IPS-20b (cell line): ENCODE data around the gene KCNJ5.
A peak's percentile ranks its signal among the peaks of the same experiment; 100 is the strongest.

Experiments used
- H3K27ac ChIP-seq: one replicate; pipeline ENCODE4 v1.5.1; 2013; ENCODE audit warnings: low read length
- H3K27me3 ChIP-seq: 2 replicates; pipeline ENCODE4 v1.6.1; 2013; ENCODE audit warnings: mild to moderate bottlenecking, low read length, inconsistent platforms; ENCODE audit not compliant: insufficient read depth
- H3K36me3 ChIP-seq: 2 replicates; pipeline ENCODE4 v1.6.1; 2013; ENCODE audit warnings: low read depth, mild to moderate bottlenecking, inconsistent platforms, low read length, moderate library complexity; ENCODE audit not compliant: insufficient read depth
- H3K4me1 ChIP-seq: 2 replicates; pipeline ENCODE4 v1.6.1; 2013; ENCODE audit warnings: mild to moderate bottlenecking, control low read depth, inconsistent platforms, low read length, moderate library complexity; ENCODE audit not compliant: insufficient read depth
- H3K4me3 ChIP-seq: 2 replicates; pipeline ENCODE4 v1.5.1; 2013; ENCODE audit warnings: mild to moderate bottlenecking, low read length, inconsistent platforms
- H3K9ac ChIP-seq: 2 replicates; pipeline ENCODE4 v1.6.1; 2013; ENCODE audit warnings: low read depth, mild to moderate bottlenecking, inconsistent platforms, low read length, moderate library complexity
- H3K9me3 ChIP-seq: 2 replicates; pipeline ENCODE4 v1.6.1; 2013; ENCODE audit warnings: mild to moderate bottlenecking, low read depth, low read length, inconsistent platforms; ENCODE audit not compliant: insufficient read depth

KCNJ5 gene

DNA sequence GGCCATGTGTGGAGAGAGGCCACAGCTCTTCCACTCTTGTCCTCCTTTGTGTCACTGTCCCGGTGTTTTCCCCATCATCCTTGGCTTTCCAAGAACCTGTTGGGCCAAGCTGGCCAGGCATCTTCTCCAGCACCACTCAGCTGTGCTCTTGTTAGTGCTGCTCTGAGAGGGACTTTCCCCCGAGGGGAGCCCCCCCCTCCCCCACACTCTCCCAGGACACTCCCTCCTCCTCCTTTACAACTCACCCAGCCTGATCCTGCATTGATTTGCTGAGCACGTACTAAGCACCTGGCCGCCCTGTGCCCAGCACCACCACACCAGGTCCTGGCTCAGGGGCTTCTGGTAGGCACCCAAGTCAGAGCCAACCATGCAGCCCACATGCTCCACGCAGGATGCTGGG lies 38.3 kb downstream of the KCNJ5 start:
- H3K36me3 ChIP-seq: no peaks in the 10 kb centered on the region
- H3K4me1 ChIP-seq: peaks cover 21% of the 10 kb centered on the region
- H3K9me3 ChIP-seq: no peaks in the 10 kb centered on the region
- H3K27me3 ChIP-seq: peaks cover 87% of the 10 kb centered on the region
- 0 out of 2 replicates have a peak overlapping the region, but pooled peaks have one; percentile 4 for H3K9ac ChIP-seq
- H3K4me3 ChIP-seq: no peak overlapping the region
- no peak overlapping the region for H3K27ac ChIP-seq

DNA sequence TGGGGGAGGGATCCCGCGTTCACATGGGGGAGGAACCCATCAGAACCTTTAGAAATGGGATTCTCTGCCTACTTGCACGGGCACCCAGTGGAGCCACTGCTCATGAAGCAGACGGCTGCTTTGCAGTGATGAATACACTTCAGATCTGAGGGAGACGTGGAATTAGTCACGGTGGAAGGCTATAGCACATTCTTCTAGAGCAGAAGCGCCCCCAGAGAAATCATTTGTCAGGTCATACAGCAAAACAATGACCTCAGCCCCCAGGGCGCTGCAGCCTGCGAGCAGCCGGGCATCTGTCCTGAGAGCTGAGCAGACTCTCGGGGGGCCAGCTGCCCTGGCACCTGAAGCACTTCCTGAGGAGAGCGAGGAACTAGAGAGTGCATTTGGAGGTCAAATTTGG lies 38.8 kb downstream of the KCNJ5 start:
- Histone ChIP-seq H3K4me3 (no peak overlapping the region), H3K9ac (0 out of 2 replicates have a peak overlapping the region, but pooled peaks have one; percentile 4), H3K27ac (no peak overlapping the region), H3K27me3 (peaks cover 87% of the 10 kb centered on the region), H3K4me1 (peaks cover 21% of the 10 kb centered on the region), H3K36me3 (no peaks in the 10 kb centered on the region), H3K9me3 (no peaks in the 10 kb centered on the region)

DNA sequence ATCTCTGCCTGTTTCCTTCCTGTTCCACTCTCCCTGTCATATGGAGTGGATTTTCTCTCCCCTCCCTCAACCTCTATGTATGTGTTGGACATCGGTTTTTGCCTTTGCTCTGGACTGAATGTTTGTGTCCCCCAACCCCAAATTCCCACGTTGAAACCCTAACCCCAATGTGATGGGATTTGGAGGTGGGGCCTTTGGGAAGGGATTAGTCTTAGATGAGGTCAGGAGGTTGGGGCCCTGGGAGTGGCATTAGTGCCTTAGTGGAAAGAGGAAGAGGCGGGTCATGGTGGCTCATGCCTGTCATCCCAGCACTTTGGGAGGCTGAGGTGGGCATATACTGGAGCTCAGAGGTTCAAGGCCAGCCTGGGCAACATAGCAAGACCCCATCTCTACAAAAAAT lies 39.9 kb downstream of the KCNJ5 start:
- Histone ChIP-seq H3K27me3 (peaks cover 82% of the 10 kb centered on the region), H3K27ac (no peak overlapping the region), H3K4me3 (no peak overlapping the region), H3K9ac (no peak overlapping the region), H3K4me1 (peaks cover 19% of the 10 kb centered on the region), H3K36me3 (no peaks in the 10 kb centered on the region), H3K9me3 (no peaks in the 10 kb centered on the region)

- H3K27me3 ChIP-seq: peaks cover 76% of the 10 kb centered on the region
- H3K4me3 ChIP-seq: no peak overlapping the region
- H3K9ac ChIP-seq: no peak overlapping the region
- H3K36me3 ChIP-seq: no peaks in the 10 kb centered on the region
- no peaks in the 10 kb centered on the region for H3K9me3 ChIP-seq
- H3K4me1 ChIP-seq: peaks cover 23% of the 10 kb centered on the region
- H3K27ac ChIP-seq: no peak overlapping the region
These were observed 40.5 kb downstream of the KCNJ5 start for GRCh38 chr11:128931668-128932067.

GRCh38 chr11:128933481-128934178 lies 42.5 kb downstream of the KCNJ5 start:
- Histone ChIP-seq H3K27me3 (peaks cover 57% of the 10 kb centered on the region), H3K9ac (no peak overlapping the region), H3K27ac (no peak overlapping the region), H3K9me3 (no peaks in the 10 kb centered on the region), H3K36me3 (no peaks in the 10 kb centered on the region), H3K4me3 (no peak overlapping the region), H3K4me1 (peaks cover 22% of the 10 kb centered on the region; the same call in 1 of the 2 replicates)

- Histone ChIP-seq H3K9me3 (no peaks in the 10 kb centered on the region), H3K9ac (no peak overlapping the region), H3K27ac (no peak overlapping the region), H3K36me3 (no peaks in the 10 kb centered on the region), H3K27me3 (peaks cover 49% of the 10 kb centered on the region), H3K4me1 (peaks cover 19% of the 10 kb centered on the region; the same call in 1 of the 2 replicates), H3K4me3 (no peak overlapping the region)
These were observed 43.2 kb downstream of the KCNJ5 start for GRCh38 chr11:128934351-128934750.

- H3K4me3 ChIP-seq: no peak overlapping the region
- H3K27ac ChIP-seq: no peak overlapping the region
- no peak overlapping the region for H3K9ac ChIP-seq
- H3K27me3 ChIP-seq: peaks cover 44% of the 10 kb centered on the region
- H3K9me3 ChIP-seq: no peaks in the 10 kb centered on the region
- H3K4me1 ChIP-seq: peaks cover 13% of the 10 kb centered on the region; the same call in 1 of the 2 replicates
- H3K36me3 ChIP-seq: no peaks in the 10 kb centered on the region
These were observed 43.8 kb downstream of the KCNJ5 start for GRCh38 chr11:128934926-128935325.

DNA sequence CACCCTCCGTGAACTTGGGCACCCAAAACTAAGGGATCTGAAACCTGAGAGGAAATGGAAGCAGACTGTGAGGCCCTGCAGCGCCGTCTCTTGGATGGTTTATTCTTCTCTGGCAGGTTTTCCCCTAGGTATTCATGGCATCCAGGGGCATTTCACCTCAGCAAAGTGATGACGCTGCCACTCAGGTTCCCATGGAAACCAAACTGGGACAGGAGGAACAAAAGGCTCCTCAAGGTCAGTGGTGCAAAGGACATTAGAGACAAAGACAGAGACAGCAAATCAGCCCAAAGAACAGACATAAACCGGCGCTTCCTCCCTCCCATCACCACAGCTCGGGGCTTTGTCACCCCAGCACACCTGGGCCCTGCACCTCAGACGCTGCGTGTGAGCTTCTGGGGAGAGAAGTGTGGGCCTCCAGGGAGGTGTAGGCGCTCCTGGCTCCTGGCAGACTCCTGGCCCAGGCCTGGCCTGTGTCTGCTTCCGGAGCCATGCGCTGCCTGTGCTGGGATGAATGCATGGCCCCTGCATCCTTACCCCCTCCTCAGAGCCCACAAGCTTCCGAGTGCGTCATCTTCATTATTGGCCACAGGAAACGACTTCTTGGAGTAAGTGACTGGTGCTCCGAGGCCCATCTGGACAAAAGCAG lies 45.6 kb downstream of the KCNJ5 start:
- Histone ChIP-seq H3K4me3 (no peak overlapping the region; the same call in 1 of the 2 replicates), H3K36me3 (no peaks in the 10 kb centered on the region), H3K9me3 (no peaks in the 10 kb centered on the region), H3K27ac (no peak overlapping the region), H3K9ac (peak overlapping the region; percentile 50; the same call in 1 of the 2 replicates), H3K4me1 (peaks cover 12% of the 10 kb centered on the region; the same call in 1 of the 2 replicates), H3K27me3 (peaks cover 36% of the 10 kb centered on the region)

DNA sequence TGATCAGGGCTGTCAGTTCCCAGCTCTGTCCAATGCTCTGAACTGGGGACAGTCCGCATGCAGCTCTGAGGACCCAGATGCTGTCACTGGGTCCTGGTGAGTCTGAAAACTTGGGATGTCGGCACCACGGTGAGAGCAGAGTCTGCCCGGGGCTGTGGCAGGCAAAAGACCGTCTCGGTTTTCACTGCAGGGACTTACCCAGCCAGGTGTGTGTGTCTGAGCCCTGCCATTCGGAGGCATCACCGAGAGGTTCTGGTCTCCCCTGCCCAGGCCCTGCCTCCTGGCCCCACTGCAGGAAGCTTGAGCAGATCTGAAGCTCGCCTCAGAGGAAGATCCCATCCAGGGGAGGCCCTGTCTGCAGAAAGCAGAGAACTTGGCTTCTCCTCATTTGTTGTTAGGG lies 46.3 kb downstream of the KCNJ5 start:
- Histone ChIP-seq H3K36me3 (no peaks in the 10 kb centered on the region), H3K9ac (no peak overlapping the region), H3K27me3 (peaks cover 29% of the 10 kb centered on the region; the same call in 1 of the 2 replicates), H3K4me3 (no peak overlapping the region), H3K27ac (no peak overlapping the region), H3K4me1 (peaks cover 12% of the 10 kb centered on the region; the same call in 1 of the 2 replicates), H3K9me3 (no peaks in the 10 kb centered on the region)

DNA sequence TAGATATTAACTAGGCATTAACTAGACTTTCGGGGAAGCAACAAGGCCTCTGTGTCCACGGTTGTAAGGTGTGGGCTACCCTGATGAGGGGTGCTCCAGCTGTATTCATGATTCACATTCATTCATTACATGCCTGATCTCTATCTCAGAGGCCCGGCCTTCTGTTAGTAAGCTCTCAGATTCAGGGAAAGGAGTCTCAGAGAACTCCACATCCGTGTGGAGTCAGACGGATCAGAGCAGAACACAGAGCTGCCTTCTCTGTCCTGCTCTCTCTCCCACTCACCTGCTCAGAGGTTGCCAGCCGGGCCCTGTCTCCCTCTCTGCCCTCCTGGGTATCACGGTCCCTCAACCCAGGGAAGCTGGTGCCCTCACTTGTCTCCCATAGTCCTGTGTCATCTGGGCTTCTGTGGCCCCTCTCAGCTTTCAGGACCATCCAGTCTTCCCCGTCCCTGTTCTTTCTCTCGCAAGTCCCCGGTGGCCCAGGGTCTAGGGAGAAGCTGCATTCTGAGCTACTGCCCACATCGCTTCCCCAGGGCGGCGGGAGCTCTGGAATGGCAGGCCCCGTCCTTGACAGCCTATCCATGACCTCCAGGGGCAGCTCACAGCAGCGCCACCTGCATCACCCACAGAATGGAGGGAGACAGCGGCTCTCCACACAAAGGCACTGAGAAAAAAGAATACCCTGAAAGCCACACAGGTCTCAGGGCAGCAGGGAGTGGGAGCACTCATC lies 47.2 kb downstream of the KCNJ5 start:
- Histone ChIP-seq H3K9ac (no peak overlapping the region), H3K27me3 (peaks cover 22% of the 10 kb centered on the region), H3K36me3 (no peaks in the 10 kb centered on the region), H3K27ac (no peak overlapping the region), H3K4me3 (no peak overlapping the region), H3K9me3 (no peaks in the 10 kb centered on the region), H3K4me1 (peaks cover 12% of the 10 kb centered on the region; the same call in 1 of the 2 replicates)

DNA sequence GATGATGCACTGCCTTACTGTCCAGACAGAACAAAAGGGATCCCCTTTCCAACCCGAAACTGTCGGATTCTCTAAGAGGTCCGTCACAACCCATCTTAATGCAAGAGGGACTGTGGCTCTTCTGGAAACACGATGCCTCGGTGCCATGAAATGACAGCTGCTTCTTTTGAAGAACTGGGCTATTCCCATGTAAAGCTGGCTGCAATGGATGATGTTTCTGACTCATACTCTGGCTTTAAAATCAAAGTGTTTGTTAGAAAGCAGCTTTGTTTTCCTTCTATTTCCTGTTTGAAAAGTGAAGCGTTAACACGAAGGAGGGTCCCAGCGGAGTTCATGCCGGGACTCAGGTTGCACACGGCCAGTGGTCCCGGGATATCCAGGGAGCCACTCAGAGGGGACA lies 48.4 kb downstream of the KCNJ5 start:
- H3K4me1 ChIP-seq: peaks cover 12% of the 10 kb centered on the region; the same call in 1 of the 2 replicates
- no peaks in the 10 kb centered on the region for H3K36me3 ChIP-seq
- H3K9me3 ChIP-seq: no peaks in the 10 kb centered on the region
- H3K27me3 ChIP-seq: peaks cover 13% of the 10 kb centered on the region
- no peak overlapping the region for H3K9ac ChIP-seq
- H3K4me3 ChIP-seq: no peak overlapping the region
- no peak overlapping the region for H3K27ac ChIP-seq
